GM19328 (cell line): ENCODE data around the gene MAP1LC3A.

Experiments
- ATAC-seq: cut with Tn5 transposase; IDR thresholded peaks from one replicate; pipeline ENCODE4 v1.9.1; 2021; ENCODE audit warnings: mild to moderate bottlenecking, moderate library complexity; ENCODE audit not compliant: unreplicated experiment

MAP1LC3A gene

DNA sequence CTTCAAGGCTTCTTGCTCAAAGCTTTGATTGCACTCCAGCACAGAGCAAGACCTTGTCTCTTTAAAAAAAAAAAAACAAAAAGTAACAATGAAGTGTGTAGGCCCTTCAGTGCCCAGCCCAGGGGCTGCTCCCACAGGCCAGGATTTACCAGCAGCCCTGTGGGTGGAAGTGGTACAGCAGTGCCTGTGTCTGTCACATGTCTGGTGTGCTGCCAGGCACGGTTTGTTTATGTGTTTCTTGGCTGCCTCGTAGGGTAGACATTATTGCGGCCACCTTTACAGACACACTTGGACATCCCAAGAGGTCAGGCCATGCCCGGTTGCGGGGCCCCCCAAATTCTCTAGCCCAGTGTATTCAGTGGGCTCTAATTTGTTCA is 29.6 kb upstream of the MAP1LC3A start:
- no peak for ATAC-seq

DNA sequence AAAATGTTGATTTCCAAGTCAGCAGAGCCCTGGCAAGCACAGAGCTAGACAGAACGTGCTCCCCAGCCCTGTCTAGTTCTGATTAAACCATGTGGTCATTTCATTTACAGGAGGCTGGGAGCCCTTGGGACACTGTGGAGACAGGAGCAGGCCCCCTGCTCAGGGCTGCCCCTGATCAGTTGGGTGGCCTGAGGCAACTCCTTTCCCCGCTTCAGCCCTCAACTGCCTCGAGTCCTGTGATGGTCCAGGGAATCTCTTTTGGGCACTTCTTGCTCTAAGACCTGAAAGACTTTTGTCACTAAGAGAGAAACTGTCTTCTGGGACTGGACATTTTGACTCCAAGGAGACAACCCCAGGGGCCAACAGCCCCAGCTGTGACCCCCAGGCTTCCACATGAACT is 28.8 kb upstream of the MAP1LC3A start:
- ATAC-seq: no peak

DNA sequence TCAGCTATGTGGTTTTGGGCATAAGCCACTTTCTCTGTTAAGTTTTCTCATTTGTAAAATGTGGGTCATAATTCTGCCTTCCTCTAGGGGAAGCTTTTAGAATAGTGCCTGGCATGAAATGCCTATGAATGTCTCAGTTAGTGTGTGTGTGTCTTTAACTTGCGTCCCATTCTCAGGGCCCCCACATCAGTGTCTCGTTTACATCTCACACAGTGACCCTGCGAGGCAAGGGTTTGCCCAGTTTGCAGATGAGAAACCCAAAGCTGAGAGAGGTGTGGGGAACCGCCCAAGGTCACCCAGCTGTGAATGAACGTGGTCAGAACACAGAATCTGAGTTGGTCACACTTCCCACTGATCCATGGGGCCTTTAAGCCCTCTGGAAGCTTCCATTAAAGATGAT is 28.2 kb upstream of the MAP1LC3A start:
- no peak for ATAC-seq

DNA sequence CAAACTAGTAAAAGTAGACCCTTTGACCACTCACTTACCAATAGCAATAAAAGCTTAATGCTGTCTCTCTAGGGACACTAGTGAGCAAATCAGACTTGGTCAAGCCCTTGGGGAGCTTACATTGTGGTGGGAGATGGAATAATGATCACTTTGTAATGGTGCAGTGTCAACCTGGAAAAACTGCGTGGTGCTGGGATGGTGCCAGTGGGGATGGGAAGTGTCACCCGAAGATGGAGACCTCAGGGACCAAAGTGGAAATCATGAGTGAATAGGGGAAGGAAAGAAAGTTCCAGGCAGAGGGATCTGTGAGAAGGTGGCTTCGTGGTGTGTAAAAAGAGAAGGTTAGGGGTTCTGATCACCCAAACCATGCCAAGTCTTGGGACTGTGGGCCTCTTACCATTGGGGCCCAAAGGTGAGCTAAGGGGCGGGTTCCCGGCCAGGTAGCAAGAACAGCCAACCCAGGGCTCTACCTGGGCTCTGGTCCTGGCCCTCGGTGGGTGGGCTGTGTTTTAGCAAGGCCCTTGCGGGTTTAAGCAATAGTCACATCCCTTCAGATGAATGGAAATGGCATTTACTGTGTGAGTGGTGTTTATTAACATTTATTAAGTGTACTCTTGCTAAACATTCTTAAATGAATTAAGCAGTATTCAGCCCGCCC is 26.8 kb upstream of the MAP1LC3A start:
- ATAC-seq: no peak

GRCh38 chr20:34532320-34532719 is 26.2 kb upstream of the MAP1LC3A start:
- no peak for ATAC-seq

DNA sequence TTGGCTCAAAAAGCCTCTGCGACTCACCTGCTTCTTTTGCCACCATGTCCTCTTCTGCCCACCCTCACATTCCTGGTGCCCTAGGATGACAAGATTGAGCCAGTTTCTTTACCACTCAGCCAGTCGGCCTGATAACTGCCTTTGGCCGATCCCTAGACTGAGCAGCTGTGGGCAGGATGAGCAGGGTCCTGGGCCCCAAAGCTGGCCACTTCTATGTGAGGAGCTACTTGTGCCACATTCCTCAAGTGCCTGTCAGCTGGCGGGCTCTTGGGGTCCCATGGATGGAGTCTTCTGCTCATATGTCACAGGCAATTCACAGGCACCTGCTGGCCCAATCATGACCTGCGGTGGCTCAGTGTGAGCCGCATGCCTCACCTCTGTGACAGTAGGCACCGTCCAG is 25.8 kb upstream of the MAP1LC3A start:
- ATAC-seq: no peak

DNA sequence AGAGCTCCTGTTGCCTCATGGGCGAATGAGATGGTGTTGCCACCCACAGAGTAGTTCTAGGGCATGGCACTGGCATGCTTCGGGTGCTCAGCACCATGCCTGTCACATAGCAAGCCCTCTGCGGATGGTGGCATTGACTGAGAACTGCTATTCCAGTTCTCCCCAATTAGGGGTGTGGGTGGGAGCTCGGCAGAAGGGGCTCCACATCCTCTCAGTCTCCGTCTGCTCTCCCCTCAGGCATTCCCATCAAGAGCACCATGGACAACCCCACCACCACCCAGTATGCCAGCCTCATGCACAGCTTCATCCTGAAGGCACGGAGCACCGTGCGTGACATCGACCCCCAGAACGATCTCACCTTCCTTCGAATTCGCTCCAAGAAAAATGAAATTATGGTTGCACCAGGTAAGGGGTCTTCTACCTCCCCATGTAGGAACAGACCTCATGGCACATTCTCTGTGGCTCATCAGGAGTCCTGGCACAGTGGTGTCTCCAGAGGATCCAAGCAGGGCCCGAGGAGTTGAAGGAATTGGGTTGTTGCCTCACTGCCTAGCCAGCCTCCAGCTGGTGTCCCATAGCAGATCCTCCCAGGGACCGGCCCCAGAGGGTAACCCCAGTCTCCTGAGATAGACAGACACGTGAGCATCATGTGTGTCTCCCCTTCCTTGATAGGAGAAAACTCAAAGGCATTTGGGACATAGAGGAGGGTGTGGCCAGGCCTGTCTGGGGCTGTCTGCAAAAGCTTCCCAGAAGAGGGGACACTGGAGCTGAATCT is 23.9 kb upstream of the MAP1LC3A start:
- ATAC-seq: no peak

- ATAC-seq: no peak
Measured at GRCh38 chr20:34535301-34535840, 23.1 kb upstream of the MAP1LC3A start.

- no peak for ATAC-seq
Measured at GRCh38 chr20:34535857-34536256, 22.7 kb upstream of the MAP1LC3A start.

GRCh38 chr20:34536798-34537394 is 21.6 kb upstream of the MAP1LC3A start:
- no peak for ATAC-seq

DNA sequence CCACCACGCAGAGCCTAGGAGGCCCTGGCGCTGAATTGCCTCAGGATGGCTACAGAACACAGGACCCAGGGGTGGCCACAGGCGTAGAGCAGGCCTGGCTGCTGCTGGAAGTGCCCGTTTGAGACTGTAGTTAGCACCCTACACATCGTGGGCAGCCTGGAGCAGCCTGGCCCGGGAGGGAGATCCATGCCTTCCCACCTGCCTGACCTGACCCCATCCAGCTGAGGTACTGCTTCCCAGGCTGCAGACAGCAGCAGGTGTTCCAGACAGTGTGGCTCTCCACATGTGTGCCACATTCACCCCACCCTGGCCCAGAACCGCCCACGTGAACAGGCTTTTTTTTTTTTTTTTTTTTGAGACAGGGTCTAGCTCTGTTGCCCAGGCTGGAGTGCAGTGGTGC is 20.9 kb upstream of the MAP1LC3A start:
- ATAC-seq: no peak

GRCh38 chr20:34538671-34539123 is 19.8 kb upstream of the MAP1LC3A start:
- ATAC-seq: no peak

- no peak for ATAC-seq
Measured at GRCh38 chr20:34539756-34540155, 18.8 kb upstream of the MAP1LC3A start.

GRCh38 chr20:34540596-34541263 is 17.8 kb upstream of the MAP1LC3A start:
- no peak for ATAC-seq

DNA sequence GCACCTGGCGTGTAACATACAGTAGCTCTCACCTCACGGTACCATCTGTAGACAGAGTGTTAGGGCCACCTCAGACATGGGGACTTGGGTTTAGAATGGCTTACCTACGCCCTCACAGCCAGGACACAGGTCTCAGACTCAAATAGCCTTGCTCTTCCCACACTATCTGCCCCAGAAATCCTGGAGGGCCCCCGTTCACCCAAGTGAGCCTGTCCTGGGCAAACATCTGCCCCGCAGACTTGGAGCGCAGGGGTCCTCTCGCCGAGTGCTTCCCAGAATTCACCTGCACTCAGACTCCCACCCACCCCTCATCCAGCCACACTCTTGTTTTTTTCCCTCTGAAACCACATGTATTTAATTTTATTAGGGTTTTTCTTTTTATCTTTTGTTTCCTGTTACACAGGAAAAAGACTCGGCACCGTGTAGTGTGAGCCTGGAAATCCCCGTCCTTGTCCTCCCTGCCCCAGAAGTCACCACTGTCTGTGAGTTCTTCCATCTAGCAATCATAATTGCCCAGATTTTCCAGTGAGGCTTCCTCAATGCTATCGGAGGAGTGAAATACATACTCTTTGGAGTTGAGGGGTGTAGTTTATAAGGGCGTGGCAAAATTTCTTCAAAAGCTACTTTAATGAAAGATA is 17.1 kb upstream of the MAP1LC3A start:
- no peak for ATAC-seq

DNA sequence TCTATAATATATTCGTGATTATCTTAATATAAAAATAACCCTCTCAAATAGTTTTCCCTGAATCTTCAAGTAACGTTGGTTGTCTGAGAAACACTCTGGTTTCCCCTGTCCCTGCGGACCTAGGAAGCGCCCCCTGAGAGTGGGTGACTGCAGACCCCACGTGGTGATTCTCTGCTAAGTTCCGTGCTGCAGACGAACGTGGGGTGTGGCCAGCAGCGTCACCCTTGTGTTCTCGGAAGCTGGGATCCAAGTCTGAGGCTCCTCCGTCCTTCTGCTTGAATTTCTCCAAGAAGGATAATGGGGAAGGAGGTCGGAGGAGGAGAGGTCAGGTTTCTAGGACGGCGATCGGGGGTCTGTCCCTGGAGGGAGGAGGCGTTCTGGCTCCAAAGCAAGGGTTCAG is 16.6 kb upstream of the MAP1LC3A start:
- ATAC-seq: no peak

- ATAC-seq: no peak
Measured at GRCh38 chr20:34542439-34542838, 16.1 kb upstream of the MAP1LC3A start.

DNA sequence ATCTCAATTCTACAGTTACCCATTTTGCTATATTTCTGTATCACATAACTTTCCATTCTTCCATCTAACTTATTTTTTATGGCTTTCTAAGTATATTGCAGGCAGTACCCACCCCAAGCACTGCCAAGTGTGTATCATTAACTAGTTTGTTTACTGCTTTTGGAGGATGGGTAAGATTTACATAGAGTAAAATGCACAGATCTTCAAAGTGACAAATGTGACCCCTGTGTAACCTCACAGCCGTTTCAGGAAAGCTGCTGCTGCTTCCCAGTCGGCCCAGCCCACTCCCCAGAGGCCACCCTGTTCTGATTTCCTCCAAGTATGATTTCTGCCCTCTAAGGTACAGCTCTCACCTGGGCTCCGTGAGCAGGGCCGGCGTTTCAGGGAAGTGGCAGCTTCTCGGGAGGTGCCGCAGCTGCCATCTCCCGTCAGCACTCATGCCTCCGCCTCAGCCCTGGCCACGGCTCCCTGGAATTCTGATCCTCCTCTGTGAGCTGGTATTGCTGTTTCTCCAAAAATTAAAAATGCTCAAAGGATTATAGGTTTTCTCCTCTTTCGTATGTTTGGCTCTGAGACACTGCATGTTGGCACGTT is 15.0 kb upstream of the MAP1LC3A start:
- no peak for ATAC-seq

DNA sequence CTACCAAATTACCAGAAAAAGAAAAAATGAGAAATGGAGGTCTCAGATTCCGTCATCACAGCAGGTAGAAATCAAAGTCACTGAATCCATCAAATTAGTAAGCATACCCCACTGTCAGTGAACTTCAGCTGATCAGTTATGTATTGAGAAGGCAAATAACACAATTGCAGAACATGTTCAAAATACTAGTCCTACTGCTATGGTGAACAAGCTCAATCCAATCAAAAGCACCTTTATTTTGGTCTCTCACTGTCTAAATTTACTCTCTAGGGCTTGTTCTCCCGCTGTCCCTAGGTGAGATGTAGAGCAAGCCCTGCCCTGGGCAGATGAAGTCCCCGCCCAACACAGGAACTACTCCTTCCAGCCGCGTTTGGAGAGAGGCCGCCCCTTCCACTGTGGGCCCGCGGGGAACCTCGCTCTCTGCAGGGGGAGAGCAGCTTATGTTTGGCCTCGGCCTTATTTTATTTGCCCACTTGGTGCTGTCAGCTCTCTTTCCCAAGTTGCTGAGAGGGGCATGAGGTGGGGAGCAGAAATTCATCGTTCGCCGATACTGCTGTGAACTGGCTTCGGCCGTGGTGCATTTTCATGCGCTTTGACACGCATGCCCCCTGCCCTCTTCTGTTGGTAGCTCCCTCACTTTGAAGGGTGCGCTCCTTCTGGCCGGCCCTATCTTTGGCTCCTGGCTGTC is 14.3 kb upstream of the MAP1LC3A start:
- ATAC-seq: no peak

- no peak for ATAC-seq
Measured at GRCh38 chr20:34546751-34547181, 11.8 kb upstream of the MAP1LC3A start.
